SK-N-DZ (cell line): ENCODE data around the gene NOP9.
"Not testable (repeated sequence)": the region's sequence is repeated elsewhere in the genome, so short reads cannot be mapped to it uniquely, and the experiment has no call there.

Experiments used
- DNase-seq: peaks from one replicate; pipeline ENCODE4 v3.0.0-alpha.2; 2015; ENCODE audit warnings: low spot score

Gene NOP9

DNA sequence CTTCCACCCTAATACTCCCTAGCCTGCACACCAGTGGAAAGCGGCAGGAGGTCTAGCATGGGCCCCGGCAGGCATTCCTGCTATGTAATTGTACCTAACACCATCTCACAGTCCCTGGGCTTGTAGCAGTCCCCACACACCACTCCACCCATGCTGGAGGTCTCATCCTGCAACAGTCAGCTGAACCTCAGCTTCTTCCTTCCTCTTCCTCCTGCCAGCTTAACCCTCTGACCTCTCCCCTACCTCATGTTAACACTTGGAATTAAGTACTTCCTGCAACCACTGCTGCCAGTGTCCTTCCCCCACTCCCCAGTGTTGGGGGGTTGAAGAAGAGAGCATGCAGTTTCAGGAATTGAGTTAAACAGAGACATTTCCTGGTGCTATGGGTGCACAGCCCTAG is 27.7 kb downstream of the NOP9 start:
- no peak for DNase-seq

DNA sequence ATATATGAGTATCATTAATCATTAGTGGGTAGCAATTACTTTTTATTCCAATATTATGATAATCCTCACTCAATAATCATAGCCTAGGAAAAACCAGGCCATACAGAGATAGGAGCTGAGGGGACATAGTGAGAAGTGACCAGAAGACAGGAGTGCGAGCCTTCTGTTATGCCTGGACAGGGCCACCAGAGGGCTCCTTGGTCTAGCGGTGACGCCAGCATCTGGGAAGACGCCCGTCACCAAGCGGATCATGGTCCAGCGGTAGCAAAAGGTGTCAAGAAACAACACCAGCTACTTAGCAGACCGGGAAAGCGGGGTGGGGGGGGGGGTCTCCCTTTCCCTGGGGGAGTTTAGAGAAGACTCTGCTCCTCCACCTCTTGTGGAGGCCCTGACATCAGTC is 28.3 kb downstream of the NOP9 start:
- DNase-seq: not testable (repeated sequence)

DNA sequence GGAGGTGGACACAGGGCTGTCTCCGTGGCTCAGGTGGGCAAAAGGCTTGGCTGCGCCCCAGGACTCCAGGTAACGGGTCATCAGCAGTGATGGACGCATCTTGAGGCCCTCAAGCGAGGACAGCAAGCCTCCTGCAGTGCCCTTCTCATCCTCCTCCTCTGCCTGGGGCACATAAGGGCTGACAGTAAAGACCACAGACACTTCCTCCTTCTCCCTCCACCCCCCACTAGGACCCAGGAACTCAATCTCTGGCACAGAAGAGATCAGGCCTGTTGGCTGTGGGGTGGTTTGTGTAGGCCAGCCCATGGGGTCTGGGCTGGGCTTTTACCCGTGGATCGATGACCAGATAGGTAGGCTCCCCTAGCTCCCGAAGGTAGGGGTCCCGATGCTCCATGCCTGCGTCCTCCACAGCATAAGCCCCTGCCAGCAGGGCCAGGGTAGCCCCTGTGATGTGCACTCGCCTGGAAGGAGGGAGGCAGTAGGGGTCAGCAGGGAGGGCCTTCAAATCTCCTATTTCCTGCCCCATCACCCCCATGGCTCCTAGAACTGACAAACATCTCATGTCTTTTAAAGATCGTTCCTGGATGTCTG is 29.5 kb downstream of the NOP9 start:
- no peak for DNase-seq

DNA sequence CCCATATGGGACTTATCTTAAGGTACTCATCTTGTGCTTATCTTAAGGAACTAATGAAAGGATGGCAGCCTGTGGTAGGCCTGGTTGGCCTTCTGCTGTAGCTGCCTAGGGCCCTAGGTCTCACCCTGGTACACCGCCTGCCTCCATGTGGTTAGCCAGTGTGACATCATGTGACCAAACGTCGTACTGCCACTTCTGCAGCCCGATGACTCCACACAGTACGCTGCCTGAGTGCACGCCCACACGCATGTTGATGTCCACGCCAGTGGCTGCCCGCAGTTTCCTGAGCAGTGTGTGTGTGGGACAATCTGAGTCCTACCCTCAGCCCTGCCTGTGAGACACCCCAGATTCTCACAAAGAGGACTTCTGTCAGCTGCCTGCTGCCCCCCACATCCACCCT is 30.1 kb downstream of the NOP9 start:
- DNase-seq: no peak

DNA sequence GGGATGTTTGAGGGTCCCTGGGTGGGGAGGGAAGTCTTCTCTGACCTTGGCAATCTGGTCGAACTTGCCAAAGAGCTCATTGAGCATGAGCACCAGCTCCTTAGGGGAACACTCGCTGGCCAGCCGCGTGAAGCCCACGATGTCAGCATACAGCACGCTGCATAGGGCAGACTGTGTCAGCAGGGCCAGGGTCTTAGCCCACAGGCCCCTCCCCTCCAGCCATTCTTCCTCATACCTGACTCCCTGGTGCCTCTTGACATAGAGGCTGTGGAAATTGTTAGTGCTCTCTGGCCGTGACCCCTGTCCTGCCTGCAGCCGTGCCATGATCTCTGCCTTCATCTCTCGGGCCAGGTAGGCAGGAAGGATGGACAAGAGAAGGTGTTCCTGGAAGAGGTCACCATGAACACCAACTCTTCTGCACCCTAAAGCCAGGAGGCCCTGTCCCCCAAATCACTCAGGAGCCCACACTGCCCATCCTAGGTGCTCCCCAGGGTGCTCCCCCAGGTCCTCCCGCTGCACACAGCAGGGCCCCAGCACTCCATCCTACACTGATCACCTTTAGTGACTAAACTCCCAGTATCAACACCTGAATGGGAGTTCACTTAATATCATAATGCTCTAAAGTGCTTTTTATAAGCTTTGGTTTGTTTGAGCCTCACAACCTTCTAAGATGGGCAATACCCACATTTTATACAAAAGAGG is 31.5 kb downstream of the NOP9 start:
- DNase-seq: no peak

DNA sequence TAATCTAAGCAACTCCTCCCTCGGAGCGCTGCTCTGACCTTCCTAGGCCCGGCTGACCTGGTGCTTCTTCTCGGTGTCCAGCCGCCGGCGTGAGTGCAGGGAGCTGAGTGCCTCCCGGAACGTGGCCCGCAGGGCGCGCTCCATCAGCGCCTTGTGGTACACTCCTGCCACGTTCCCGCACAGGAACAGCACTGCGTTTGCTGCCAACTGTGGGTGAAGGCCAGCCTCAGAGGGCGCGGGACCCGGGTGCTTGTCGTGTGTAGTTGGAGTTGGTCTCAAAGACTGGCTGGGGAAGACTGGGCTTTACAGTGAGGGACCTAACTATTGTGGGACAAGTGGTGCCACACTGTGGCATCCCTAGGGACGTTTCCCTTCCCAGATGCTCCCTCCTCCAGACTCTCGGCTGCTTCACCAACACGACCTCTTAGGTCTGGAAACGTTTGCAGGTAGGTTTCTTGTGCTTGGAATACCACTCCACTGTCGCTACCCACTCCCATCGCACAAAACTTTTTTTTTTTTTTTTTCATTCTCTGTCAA is 32.1 kb downstream of the NOP9 start:
- no peak for DNase-seq

DNA sequence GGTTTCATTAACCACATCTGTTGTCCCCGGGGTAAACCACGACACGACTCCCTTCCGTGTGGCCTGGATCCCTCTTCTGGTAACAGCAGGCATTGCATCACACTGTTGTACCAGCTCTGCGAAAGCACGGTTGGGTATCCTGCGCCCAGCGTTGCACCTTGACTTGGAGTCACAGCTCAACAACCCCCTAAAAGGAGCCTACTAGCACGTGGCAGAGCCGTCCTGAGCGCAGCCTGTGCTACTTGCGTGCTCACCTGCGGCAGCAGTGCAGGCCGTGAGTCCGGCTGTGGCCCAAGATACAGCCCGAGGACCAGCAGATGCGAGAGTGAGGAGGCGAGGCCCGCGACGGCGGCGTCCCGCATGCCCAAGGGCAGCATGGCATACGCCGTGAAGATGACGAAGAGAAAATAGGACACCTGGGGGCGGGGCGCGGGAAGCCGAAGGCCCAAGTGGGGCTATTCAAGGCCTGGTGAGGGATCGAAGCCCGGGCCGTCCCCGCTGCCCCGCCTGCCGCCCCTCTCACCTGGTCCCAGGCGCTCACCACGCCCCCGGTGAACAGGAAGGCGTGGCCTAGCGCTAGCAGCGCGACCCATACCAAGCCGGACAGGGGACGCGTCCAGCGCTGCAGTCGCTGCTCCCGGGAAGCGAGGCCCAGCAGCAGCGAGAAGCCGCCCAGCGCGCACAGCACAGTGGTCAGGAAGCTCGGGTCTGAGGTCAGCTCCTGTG is 32.8 kb downstream of the NOP9 start:
- DNase-seq: peak; percentile 82

DNA sequence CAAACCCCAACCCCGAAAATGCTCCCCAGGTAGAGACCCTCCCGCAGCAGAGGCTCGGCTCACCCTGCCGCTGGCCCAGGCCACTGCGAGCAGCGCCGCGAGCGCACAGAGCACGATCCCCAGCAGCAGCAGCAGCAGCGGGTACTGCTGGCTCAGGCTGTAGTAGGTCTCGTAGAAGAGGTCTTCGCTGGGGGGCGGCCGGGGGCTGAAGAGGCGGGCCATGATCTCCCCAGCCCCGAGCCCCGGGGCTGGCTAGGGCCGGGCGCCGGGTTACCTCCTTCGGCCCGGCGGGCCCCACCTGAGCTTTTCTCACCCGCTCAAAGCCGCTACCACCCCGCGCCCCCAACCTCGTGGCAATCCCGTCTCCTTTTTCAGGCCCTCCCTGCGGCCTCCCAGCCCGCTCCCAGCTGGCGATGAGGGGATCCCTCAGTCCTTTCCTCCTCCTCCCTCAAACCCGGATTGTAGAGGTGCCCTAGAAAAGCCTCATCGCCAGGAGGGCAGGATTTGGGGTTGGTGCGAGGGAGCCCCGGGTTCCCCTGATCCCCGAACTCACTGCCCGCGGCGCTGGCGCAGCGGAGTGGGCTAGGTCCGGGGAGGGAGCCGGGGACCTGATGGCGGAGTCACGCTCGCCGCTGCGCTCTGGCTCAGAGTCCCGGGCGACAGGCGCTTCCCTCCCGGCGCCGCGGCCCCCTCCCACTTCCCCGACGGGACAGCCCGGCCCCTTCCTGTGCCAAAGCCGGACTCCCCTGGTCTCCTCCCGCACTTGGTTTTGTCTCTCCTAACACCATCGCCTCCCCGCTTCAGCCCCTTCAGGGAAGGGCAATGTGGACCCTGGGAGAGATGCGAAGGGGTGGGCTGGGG is 35.0 kb downstream of the NOP9 start, which contains the start of gene ADCY4:
Gene ADCY4 (minus strand): TSS at position 641 of the 861 bp plus-strand sequence. CDS start 419 bp downstream, at position 222.
- no peak for DNase-seq

DNA sequence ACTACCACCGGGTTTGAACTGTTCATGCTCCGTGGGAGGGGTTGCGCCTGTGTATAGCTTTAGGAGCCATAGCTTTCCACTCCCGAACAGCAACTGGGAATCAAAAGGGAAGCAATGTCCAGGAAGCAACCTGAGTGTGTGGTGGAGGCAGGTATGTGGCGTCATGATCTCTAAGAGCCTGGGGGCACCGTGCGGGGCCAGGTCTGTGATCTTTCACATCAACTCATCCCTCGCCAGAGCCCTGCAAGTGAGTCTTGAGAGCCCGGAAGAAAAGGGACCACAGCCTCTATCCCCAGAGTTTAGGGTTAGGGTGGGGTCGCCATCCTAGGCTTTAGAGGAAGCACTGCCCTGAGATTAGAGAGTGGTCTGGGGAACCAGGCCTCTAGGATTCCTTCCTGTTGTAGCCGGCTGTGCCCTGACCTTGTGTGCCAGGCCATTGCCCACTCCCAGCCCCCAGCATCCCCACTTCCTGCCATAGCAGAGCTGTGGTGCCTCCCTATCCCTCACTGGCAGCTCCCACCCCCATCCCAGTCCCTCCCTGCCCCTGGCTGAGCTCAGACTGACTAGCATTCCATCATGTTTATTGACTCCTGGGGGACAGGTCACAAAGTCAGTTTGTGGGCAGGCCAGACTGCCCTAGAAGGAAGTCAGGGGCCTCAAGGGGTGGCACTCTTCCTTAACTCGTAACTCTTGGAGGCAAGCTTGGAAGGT is 36.0 kb downstream of the NOP9 start:
- DNase-seq: no peak

DNA sequence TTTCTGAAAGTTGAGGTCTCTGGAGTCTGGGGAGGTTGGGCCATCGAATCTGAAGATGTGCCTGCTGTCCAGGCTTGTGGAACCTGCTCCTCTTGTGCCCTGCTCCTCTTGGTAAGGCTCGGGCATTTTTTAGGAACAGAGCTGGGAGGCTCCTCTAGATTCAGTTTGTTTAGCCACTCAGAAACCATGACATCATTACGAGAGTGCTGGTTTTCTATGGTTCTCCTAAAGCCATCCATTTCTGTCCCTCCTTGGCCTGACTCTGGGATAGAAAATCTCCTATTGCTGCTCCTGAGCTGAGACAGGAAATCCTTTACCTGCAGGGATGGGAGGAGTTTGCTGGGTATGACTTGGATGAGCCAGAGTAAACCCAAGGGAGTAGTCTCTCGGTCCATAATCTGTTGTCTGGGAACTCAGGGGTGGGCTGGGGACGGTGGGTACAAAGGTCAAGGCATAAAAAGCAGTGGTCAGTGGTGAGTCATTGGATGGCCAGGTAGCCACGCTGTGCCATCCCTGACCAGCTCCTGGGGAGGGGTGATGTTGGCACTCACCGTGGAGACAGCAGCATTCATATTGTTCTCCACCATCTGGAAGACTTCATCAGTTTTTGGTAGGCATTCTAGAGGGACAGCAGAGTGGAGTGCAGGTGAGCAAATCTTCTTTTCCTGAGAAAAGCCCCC is 37.6 kb downstream of the NOP9 start:
- DNase-seq: no peak

DNA sequence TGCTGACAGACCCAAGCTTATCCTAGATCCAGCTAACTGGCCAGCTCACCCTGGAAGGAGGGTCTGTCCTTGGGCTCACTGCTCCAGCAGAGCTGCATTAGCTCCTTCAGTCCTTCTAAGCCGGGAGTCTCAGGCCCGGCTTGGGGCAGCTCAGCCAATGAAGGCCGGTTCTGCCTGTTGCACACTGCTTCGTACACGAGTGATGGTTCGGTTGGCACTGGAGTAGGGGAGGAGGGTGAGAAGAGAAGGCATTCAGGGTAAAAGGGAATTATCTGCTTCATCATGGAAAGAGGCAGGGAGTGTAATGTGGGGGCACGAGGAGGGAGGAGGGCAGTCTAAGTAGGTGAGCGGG is 38.1 kb downstream of the NOP9 start:
- no peak for DNase-seq

DNA sequence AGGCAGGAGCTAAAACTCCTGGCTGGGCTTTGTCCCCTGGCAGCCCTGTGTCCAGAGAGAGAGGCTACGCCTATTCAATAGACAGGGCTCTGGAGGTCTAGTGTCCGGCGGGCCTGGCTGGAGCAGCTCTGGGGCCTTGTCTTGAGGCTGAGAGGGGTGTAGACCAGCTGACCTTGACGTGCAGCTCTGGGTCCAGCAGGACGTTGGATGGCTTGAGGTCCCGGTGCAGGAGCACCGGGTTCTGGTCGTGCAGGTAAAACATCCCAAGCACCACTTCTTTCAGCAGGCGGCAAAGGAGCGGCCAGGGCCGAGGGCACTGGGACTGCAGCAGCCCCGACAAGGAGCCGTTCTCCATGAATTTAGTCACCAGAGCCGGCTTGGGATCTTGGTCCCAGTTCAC is 39.2 kb downstream of the NOP9 start:
- DNase-seq: no peak

DNA sequence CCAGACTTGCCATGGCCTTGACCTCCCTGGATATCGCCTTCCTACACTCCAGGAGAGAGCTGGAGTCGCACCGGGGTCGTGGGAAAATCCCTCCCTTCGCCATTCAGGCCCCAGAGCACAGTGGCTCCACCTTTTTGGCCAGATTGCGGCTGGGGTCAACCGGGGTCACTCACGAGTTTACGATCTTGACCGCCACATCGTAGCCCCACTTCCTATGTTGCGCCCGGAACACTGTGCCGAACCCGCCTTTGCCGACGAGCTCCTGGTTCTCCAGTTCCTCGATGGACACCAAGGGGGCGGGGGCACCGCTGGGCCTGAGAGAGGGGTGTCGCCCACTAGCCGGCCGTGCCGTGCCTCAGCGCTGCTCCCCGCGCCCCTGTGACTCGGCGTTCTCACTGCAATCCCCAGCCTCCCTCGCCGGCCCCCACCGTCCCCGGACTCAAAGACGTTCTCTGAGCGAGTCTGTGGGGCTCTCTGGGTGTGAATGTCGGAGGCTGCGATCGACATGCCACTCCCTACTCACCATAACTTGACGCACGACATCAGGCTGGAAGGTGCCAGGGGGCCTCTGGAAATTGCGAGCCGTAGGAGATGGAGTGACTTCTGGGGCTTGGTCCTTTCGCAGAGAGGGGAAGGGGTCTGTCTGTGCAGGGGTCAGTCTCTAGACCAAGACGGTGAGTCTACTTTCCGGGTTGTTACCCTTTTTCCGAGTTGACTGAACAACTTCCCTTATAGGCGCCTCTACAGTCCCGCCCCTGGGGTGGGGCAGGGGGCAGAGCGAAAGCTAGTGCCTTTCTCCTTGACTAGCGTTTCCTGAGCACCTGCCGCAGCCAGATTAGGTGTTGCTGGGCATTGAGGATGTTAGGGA is 39.9 kb downstream of the NOP9 start, which contains the start of gene RIPK3:
Gene RIPK3 (minus strand): TSS at position 708 of the 868 bp plus-strand sequence. CDS start 165 bp downstream, at position 543.
- DNase-seq: no peak

DNA sequence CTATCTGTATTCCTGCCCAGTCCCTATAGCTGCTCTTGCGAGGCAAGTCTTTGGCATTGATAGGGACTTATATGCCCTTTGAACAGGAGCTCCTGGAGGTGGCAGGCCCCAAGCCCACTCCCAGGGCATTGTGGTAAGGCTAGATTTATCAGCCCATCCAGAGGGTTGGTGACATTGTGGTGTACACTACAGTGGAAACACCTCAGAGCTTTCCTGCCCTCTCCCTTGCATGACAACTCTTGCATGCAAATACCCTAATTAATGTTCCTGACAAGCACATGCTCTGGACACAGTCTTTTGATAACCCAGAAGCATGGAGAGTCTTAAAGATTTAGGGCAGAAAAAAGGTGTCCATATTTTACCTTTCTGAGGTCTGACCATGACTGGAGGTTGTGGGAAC is 41.0 kb downstream of the NOP9 start:
- no peak for DNase-seq

DNA sequence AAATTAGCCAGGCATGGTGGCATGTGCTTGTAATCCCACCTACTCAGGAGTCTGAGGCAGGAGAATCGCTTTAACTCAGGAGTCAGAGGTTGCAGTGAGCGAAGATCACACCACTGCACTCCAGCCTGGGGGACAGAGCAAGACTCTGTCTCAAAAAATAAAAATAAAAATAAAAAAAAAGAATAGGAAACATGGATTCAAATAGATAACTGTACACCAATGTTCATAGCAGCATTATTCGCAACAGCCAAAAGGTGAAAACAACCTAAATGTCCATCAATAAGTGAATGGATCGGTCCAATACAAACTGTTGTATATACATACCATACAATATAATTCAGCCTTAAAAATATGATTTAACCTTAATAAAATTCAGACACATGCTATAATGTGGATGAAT is 43.2 kb downstream of the NOP9 start:
- no peak for DNase-seq

DNA sequence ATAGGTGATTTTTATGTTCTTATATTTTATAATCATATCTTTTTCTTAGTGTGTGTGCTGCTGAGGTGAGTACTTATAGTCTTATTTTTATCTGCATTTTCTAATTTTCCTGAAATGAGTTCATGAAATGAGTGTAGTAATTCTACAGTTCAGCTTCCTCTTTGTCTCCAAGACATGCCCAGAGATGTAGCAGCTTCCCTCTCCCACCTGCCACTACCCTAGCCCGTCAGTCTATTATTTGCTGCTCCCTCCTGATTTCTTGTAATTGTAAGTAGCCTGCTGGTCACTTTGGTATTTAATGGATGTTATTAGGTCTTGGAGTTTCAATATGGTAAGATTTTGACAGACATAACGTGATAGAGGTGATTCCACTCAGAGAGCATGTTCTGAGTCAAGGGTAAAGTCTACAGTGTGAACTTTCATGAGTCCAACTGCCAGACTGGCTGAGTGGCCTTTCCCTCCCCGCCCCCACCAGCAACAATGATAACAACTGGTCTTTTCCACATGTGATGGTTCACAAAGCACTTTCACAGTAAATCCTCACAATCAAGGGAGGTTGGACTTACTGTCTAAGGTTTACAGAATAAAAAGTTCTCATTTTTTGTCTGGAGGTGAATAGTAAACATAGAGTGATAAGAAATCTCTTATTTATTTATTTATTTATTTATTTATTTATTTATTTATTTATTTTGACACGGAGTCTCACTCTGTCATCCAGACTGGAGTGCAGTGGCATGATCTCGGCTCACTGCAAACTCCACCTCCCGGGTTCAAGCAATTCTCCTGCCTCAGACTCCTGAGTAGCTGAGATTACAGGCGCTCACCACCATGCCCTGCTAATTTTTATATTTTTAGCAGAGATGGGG is 44.4 kb downstream of the NOP9 start:
- no peak for DNase-seq

DNA sequence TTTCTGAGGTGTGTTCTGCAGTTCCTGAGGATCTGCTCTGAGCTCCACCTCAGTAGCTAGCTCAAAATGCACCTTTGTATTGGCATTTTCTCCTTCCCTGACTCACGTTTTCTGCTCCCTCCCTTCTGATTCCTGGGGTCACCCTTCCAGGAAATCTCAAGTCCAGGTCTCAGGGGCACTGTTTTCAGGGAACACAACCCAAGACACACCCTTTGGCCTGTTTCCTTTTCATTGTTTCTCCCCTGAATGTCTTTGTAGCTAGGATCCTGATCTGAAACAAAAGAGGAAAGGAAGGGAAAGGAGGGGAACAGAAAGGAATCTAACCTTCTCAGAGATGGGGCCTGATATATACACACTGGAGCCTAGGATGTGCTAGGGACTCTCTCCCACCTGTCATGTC is 47.5 kb downstream of the NOP9 start:
- no peak for DNase-seq

DNA sequence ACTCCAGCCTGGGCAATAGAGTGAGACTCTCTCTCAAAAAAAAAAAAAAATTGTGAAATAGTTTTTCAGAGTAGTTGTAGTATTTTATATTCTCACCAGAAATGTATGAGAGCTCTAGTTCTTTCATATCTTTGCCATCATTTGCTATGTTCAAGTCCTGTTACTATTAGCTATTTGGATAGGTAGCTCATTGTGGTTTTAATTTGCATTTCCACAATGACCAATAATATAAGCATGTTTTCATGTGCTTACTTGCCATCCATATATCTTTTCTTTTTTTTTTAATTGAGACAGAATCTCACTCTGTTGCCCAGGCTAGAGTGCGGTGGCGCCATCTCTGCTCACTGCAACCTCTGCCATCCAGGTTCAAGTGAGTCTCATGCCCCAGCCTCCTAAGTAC is 48.5 kb downstream of the NOP9 start:
- DNase-seq: no peak
